Prostate gland (tissue), 2 donors: ENCODE measurements around the gene CLEC16A. TPM values are rescaled to one million over a fixed set of nuclear protein-coding genes. Genes with fewer than 3 reads are reported as not detected.

Experiments
- DNase-seq: peaks from one replicate; pipeline ENCODE4 v3.0.0-alpha.2; 2019; ENCODE audit warnings: low spot score
- H3K27ac ChIP-seq, 2 donors: fragments of 200-600 bp; sonication (generic); 2 replicates each; pipeline ENCODE4 v1.5.1; 2017 to 2019
- H3K27me3 ChIP-seq: fragments of 200-600 bp; sonication (generic); replicated peaks from 2 replicates; pipeline ENCODE4 v1.5.1; 2019; ENCODE audit not compliant: insufficient read depth
- H3K36me3 ChIP-seq, 2 donors: fragments of 200-600 bp; sonication (generic); 1 replicate in 1 of 2; 2 replicates in 1 of 2; pipeline versions ENCODE4 v1.5.1 to v1.8.1; 2017 to 2019
- H3K4me1 ChIP-seq: fragments of 200-600 bp; sonication (generic); replicated peaks from 2 replicates; pipeline ENCODE4 v1.5.1; 2019
- H3K4me3 ChIP-seq, 2 donors: fragments of 200-600 bp; sonication (generic); 2 replicates each; pipeline ENCODE4 v1.5.1; 2017 to 2019
- H3K9me3 ChIP-seq: fragments of 200-600 bp; sonication (generic); 2 replicates; pipeline ENCODE4 v1.5.1; 2017
- CTCF ChIP-seq, 4 experiments: fragments of 200-600 bp in 2 of 4; fragments of 450-650 bp in 2 of 4; sonication (generic) in 2 of 4; IDR thresholded peaks; 1 replicate in 3 of 4; 2 replicates in 1 of 4; pipeline ENCODE4 v1.5.1; 2016 to 2019; ENCODE audit warnings: antibody characterized with exemption in 4 of 4, mild to moderate bottlenecking in 2 of 4, moderate library complexity in 2 of 4
- POLR2A ChIP-seq: fragments of 450-650 bp; IDR thresholded peaks from one replicate; pipeline ENCODE4 v1.6.1; 2016; ENCODE audit warnings: antibody characterized with exemption, mild to moderate bottlenecking
- POLR2AphosphoS5 ChIP-seq: sonication (generic); formaldehyde crosslinking; IDR thresholded peaks from one replicate; pipeline ENCODE4 v1.6.1; 2017; ENCODE audit warnings: antibody characterized with exemption
- WGBS: methylation state at CpG from one replicate; pipeline ENCODE4 v1.1.5; 2018; 5-methylcytosine and 5-hydroxymethylcytosine counted together
- intact Hi-C: fragments of 100-400 bp; cut with DNase I; formaldehyde crosslinking; loops from one replicate; pipeline ENCODE4 v1.14.2; 2022
- total RNA-seq, 2 donors: library from RNA; depleted of rRNA; stranded (reverse); fragments of >200 nt; gene quantifications; one replicate each; pipeline ENCODE4 v1.1.0, GENCODE V29; 2016

Gene CLEC16A
- total RNA-seq, 2 donors from 2014 or later: 26.1 to 52.2 TPM

- intact Hi-C loops: loop anchor here (5.0 kb wide), 1 partner anchor 48 kb away; no protein-coding TSS in a partner anchor
Measured at GRCh38 chr16:11029948-11030347, 85.6 kb downstream of the CLEC16A start.

GRCh38 chr16:11030990-11031510 lies 86.7 kb downstream of the CLEC16A start:
- Histone ChIP-seq H3K27me3 (no peaks in the 10 kb centered on the region), H3K27ac (no peak overlapping the region), H3K36me3 (no peaks in the 10 kb centered on the region), H3K4me1 (no peaks in the 10 kb centered on the region), H3K4me3 (no peak overlapping the region), H3K9me3 (no peaks in the 10 kb centered on the region)
- intact Hi-C loops: loop anchor here (5.0 kb wide), 1 partner anchor 49 kb away; no protein-coding TSS in a partner anchor
- 90% methylated on average over 7 of the region's 7 CpGs for WGBS
- no peak for TF ChIP-seq CTCF (IDR thresholded peaks at IDR 0.05)
- TF ChIP-seq POLR2A: no peak
- TF ChIP-seq POLR2AphosphoS5: no peak
- no peak for DNase-seq

More at GRCh38 chr16:11029948-11030347, 85.6 kb downstream of the CLEC16A start:
- H3K4me1 ChIP-seq: no peaks in the 10 kb centered on the region
- H3K27ac ChIP-seq: no peak overlapping the region
- H3K36me3 ChIP-seq: no peaks in the 10 kb centered on the region
- TF ChIP-seq CTCF (IDR thresholded peaks at IDR 0.05): no peak
- TF ChIP-seq POLR2AphosphoS5: no peak
- no peak for TF ChIP-seq POLR2A
- H3K9me3 ChIP-seq: no peaks in the 10 kb centered on the region
- no peak overlapping the region for H3K4me3 ChIP-seq
- no peaks in the 10 kb centered on the region for H3K27me3 ChIP-seq
- DNase-seq: no peak

GRCh38 chr16:11032000-11032921 lies 87.9 kb downstream of the CLEC16A start:
- H3K9me3 ChIP-seq: no peaks in the 10 kb centered on the region
- no peak for TF ChIP-seq CTCF (IDR thresholded peaks at IDR 0.05)
- no peaks in the 10 kb centered on the region for H3K36me3 ChIP-seq
- H3K27ac ChIP-seq: peak overlapping the region in 1 of 2 donors; percentile 34
- intact Hi-C loops: loop anchor here (5.0 kb wide), 1 partner anchor 50 kb away; no protein-coding TSS in a partner anchor
- no peak overlapping the region for H3K4me3 ChIP-seq
- WGBS: 80% methylated on average over 16 of the region's 16 CpGs
- no peaks in the 10 kb centered on the region for H3K4me1 ChIP-seq
- no peak for DNase-seq
- H3K27me3 ChIP-seq: no peaks in the 10 kb centered on the region

GRCh38 chr16:11032922-11033291 lies 88.5 kb downstream of the CLEC16A start:
- TF ChIP-seq POLR2AphosphoS5 (peak; percentile 32), CTCF (IDR thresholded peaks at IDR 0.05) (no peak)
- intact Hi-C loops: loop anchor here (5.0 kb wide), 1 partner anchor 51 kb away; no protein-coding TSS in a partner anchor
- Histone ChIP-seq H3K36me3 (no peaks in the 10 kb centered on the region), H3K9me3 (no peaks in the 10 kb centered on the region), H3K4me3 (no peak overlapping the region), H3K27me3 (no peaks in the 10 kb centered on the region), H3K27ac (peak overlapping the region; percentile 27 to 34), H3K4me1 (no peaks in the 10 kb centered on the region)
- DNase-seq: no peak
- WGBS: 51% methylated on average over 7 of the region's 7 CpGs
